ENCODE measurements around the gene GNPAT.

GRCh38 chr1:231196307-231196706, 44.7 kb upstream of the GNPAT start:
- TF ChIP-seq BHLHE40 (IDR thresholded peaks at IDR 0.05; ENCODE audit: borderline replicate concordance), result no peak
- no peak for TF ChIP-seq LEF1 (IDR thresholded peaks at IDR 0.05; ENCODE audit: borderline replicate concordance)
- no peak for TF ChIP-seq FOXA1 (IDR thresholded peaks at IDR 0.05)

Data from HEK293T (cell line).